Stimulated activated CD8-positive, alpha-beta memory T cell treated with anti-CD3 and anti-CD28 coated beads, Interleukin-4, amount 100 ng/mL, for 1 hour (primary cell): ENCODE measurements around the gene NBPF14.
"Not testable (repeated sequence)": the region's sequence is repeated elsewhere in the genome, so short reads cannot be mapped to it uniquely, and the experiment has no call there.

Source experiments
- DNase-seq, 2 donors: peaks; one replicate each; pipeline ENCODE4 v3.0.0-alpha.2; 2020; ENCODE audit warnings: low read depth in 2 of 2, low spot score in 1 of 2

NBPF14 gene

GRCh38 chr1:148595911-148596310, at the start of gene NBPF14:
NBPF14 (minus strand) TSS chr1:148596011; CDS start chr1:148595717, 294 bp downstream.
- DNase-seq = not testable (repeated sequence)

GRCh38 chr1:148625451-148625850, 29.6 kb upstream of the NBPF14 start:
- not testable (repeated sequence) for DNase-seq

- not testable (repeated sequence) for DNase-seq
These were observed 22.4 kb upstream of the NBPF14 start for GRCh38 chr1:148618216-148618615.

- not testable (repeated sequence) for DNase-seq
These were observed 9.5 kb upstream of the NBPF14 start for GRCh38 chr1:148605266-148605665.

- not testable (repeated sequence) for DNase-seq
These were observed 451 bp downstream of the NBPF14 start for GRCh38 chr1:148595360-148595759.

GRCh38 chr1:148591098-148591497, 4.7 kb downstream of the NBPF14 start:
- not testable (repeated sequence) for DNase-seq

GRCh38 chr1:148532158-148532557, 63.7 kb downstream of the NBPF14 start:
- not testable (repeated sequence) for DNase-seq

- DNase-seq = peak in 1 of 2 donors; percentile 40
These were observed 66.7 kb downstream of the NBPF14 start for GRCh38 chr1:148529101-148529567.

- DNase-seq = not testable (repeated sequence)
These were observed 67.2 kb downstream of the NBPF14 start for GRCh38 chr1:148528591-148528990.

GRCh38 chr1:148526587-148526986, 69.2 kb downstream of the NBPF14 start:
- DNase-seq = not testable (repeated sequence)

- DNase-seq = not testable (repeated sequence)
These were observed 72.3 kb downstream of the NBPF14 start for GRCh38 chr1:148523205-148524144.

- DNase-seq = peak; percentile 79 to 83
These were observed 73.1 kb downstream of the NBPF14 start for GRCh38 chr1:148522561-148523204.

- DNase-seq = peak; percentile 37 to 65
These were observed 73.7 kb downstream of the NBPF14 start for GRCh38 chr1:148522072-148522471.

- not testable (repeated sequence) for DNase-seq
These were observed 81.5 kb downstream of the NBPF14 start for GRCh38 chr1:148514310-148514709.

GRCh38 chr1:148512571-148513184, 83.1 kb downstream of the NBPF14 start:
- DNase-seq = not testable (repeated sequence)

GRCh38 chr1:148493933-148494332, 101.9 kb downstream of the NBPF14 start:
- DNase-seq = not testable (repeated sequence)

GRCh38 chr1:148483029-148483428, 112.8 kb downstream of the NBPF14 start, which contains the start of gene PPIAL4G:
PPIAL4G (minus strand) TSS chr1:148483302; CDS start chr1:148483252, 50 bp downstream.
- not testable (repeated sequence) for DNase-seq
